Adrenal gland (tissue), 12 donors: Measurements from ENCODE around the gene TTLL11. TPM values are rescaled to one million over a fixed set of nuclear protein-coding genes. Genes with fewer than 3 reads are reported as not detected.

Experiments used
- DNase-seq, 7 donors: peaks; one replicate each; pipeline ENCODE4 v3.0.0-alpha.2; 2019 to 2020
- H3K27ac ChIP-seq, 5 donors: fragments of 200-600 bp; sonication (generic) in 4 of 5; 1 replicate in 3 of 5; 2 replicates in 2 of 5; pipeline versions ENCODE4 v1.5.1 to v1.8.0; 2016 to 2020; ENCODE audit warnings: mild to moderate bottlenecking in 1 of 5
- H3K27me3 ChIP-seq: fragments of 200-600 bp; 2 replicates; pipeline ENCODE4 v1.8.0; 2021
- H3K36me3 ChIP-seq, 2 donors: fragments of 200-600 bp; replicated peaks in 1 of 2; 1 replicate in 1 of 2; 2 replicates in 1 of 2; pipeline versions ENCODE4 v1.5.1 to v1.8.0; 2018 to 2022
- H3K4me1 ChIP-seq, 2 donors: fragments of 200-600 bp; replicated peaks in 1 of 2; 1 replicate in 1 of 2; 2 replicates in 1 of 2; pipeline versions ENCODE4 v1.5.1 to v1.8.0; 2018 to 2021
- H3K4me3 ChIP-seq, 4 donors: fragments of 200-600 bp; sonication (generic) in 3 of 4; one replicate each; pipeline ENCODE4 v1.5.1; 2016 to 2018
- H3K9me3 ChIP-seq, 3 donors: fragments of 200-600 bp; sonication (generic) in 1 of 3; replicated peaks in 1 of 3; 1 replicate in 2 of 3; 2 replicates in 1 of 3; pipeline versions ENCODE4 v1.5.1 to v1.8.0; 2016 to 2021
- POLR2A ChIP-seq, 2 donors: fragments of 450-650 bp; IDR thresholded peaks; one replicate each; pipeline ENCODE4 v1.6.1; 2017; ENCODE audit warnings: antibody characterized with exemption in 2 of 2, mild to moderate bottlenecking in 2 of 2, moderate library complexity in 1 of 2
- WGBS, 4 donors: extraction: QIAGEN DNeasy Blood & Tissue Kit in 2 of 4; methylation state at CpG; one replicate each; pipeline versions ENCODE4 v1.1.5 to v1.1.7; 2013 to 2017; 5-methylcytosine and 5-hydroxymethylcytosine counted together
- intact Hi-C, 2 donors: fragments of 100-400 bp; cut with DNase I; formaldehyde crosslinking; loops; one replicate each; pipeline versions ENCODE4 v1.14.1 to v1.15.0; 2022 to 2023
- polyA plus RNA-seq, 3 donors: library from polyadenylated mRNA; stranded (reverse); fragments of 200-250 nt in 2 of 3; fragments of 350-450 nt in 1 of 3; fragmentation: Illumina TruSeq in 1 of 3; extraction: RNeasy Lipid Tissue Mini Kit (QIAGEN cat#74804) in 1 of 3; gene quantifications; one replicate each; pipeline ENCODE4 v1.2.3, GENCODE V29; 2013 to 2014
- total RNA-seq, 9 donors: library from RNA; depleted of rRNA in 4 of 9; stranded (reverse); fragments of >200 nt in 4 of 9; fragments of 120-200 nt in 1 of 9; fragmentation: NEBNext Ultra II Directional in 1 of 9; extraction: Animal tissue kit (Norgen Biotek cat#: 25700) in 1 of 9; gene quantifications; one replicate each; pipeline versions ENCODE4 v1.1.0 to v1.2.4, GENCODE V29; 2013 to 2023
- TF ChIP-seq, protein P1 (sequence below), 6 experiments: fragments of 450-650 bp in 4 of 6; fragments of 200-600 bp in 2 of 6; sonication (generic) in 1 of 6; IDR thresholded peaks; 1 replicate in 5 of 6; 2 replicates in 1 of 6; pipeline versions ENCODE4 v1.5.1 to v1.8.0; 2016 to 2021; ENCODE audit warnings: antibody characterized with exemption in 6 of 6, mild to moderate bottlenecking in 2 of 6, moderate library complexity in 1 of 6
- donor health status: healthy with polysubstance abuse.
- donor health status: Bipolar disorder and iron deficiency.
- donor health status: DM: yes; HTN: yes; CAD: no.
- donor health status: DM: no; HTN: no; CAD: no.
- donor health status: DM: no; HTN: no; CAD: no.
- donor health status: DM: yes; HTN: yes; CAD: no.

Gene TTLL11
- total and polyA plus RNA-seq, 12 donors, result 4.8 to 30.9 (median 13.7) TPM

GRCh38 chr9:122115176-122116035, 22.3 kb upstream of the TTLL11 start:
- H3K4me1 ChIP-seq, result peaks cover 0 to 10% of the 10 kb centered on the region in 2 donors
- H3K9me3 ChIP-seq, result no peaks in the 10 kb centered on the region
- no peak overlapping the region for H3K27ac ChIP-seq
- 61 to 76% (median 72%) methylated on average over 8 to 12 of the region's 12 CpGs for WGBS, 4 donors
- intact Hi-C loops, result no loop called here
- TF ChIP-seq POLR2A (IDR thresholded peaks at IDR 0.05), result no peak
- TF ChIP-seq, protein P1, sequence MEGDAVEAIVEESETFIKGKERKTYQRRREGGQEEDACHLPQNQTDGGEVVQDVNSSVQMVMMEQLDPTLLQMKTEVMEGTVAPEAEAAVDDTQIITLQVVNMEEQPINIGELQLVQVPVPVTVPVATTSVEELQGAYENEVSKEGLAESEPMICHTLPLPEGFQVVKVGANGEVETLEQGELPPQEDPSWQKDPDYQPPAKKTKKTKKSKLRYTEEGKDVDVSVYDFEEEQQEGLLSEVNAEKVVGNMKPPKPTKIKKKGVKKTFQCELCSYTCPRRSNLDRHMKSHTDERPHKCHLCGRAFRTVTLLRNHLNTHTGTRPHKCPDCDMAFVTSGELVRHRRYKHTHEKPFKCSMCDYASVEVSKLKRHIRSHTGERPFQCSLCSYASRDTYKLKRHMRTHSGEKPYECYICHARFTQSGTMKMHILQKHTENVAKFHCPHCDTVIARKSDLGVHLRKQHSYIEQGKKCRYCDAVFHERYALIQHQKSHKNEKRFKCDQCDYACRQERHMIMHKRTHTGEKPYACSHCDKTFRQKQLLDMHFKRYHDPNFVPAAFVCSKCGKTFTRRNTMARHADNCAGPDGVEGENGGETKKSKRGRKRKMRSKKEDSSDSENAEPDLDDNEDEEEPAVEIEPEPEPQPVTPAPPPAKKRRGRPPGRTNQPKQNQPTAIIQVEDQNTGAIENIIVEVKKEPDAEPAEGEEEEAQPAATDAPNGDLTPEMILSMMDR (IDR thresholded peaks at IDR 0.05), result no peak
- H3K36me3 ChIP-seq, result no peaks in the 10 kb centered on the region
- no peaks in the 10 kb centered on the region for H3K27me3 ChIP-seq
- no peak for DNase-seq
- H3K4me3 ChIP-seq, result no peak overlapping the region

DNA sequence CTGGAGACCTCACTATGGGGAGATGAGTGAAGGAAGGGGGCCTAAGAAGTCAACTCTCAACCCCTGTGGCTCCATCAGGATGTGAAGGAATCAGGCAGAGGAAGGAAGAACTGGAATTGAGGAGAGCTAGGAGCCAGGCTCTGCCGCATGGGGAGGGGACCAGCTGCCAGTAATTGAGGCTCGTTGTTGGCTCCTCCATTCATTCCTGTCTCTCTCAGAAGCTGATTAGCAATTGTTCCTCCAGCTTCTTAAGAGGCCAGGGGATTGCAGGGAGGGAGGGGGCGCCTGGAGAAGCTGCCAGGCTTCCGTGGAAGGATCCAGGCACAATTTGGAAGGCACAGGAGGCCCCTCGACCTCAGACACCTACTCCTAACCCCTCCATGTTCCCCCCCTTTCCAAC, 20.5 kb upstream of the TTLL11 start:
- H3K4me3 ChIP-seq, result no peak overlapping the region
- H3K36me3 ChIP-seq, result no peaks in the 10 kb centered on the region
- H3K4me1 ChIP-seq, result peaks cover 0 to 10% of the 10 kb centered on the region in 2 donors
- intact Hi-C loops, result no loop called here
- DNase-seq, result no peak
- no peaks in the 10 kb centered on the region for H3K9me3 ChIP-seq
- H3K27ac ChIP-seq, result no peak overlapping the region
- WGBS, 4 donors, result 53 to 81% (median 71%) methylated on average over 5 of the region's 5 CpGs
- no peaks in the 10 kb centered on the region for H3K27me3 ChIP-seq
- TF ChIP-seq, protein P1 (IDR thresholded peaks at IDR 0.05), result no peak
- no peak for TF ChIP-seq POLR2A (IDR thresholded peaks at IDR 0.05)

DNA sequence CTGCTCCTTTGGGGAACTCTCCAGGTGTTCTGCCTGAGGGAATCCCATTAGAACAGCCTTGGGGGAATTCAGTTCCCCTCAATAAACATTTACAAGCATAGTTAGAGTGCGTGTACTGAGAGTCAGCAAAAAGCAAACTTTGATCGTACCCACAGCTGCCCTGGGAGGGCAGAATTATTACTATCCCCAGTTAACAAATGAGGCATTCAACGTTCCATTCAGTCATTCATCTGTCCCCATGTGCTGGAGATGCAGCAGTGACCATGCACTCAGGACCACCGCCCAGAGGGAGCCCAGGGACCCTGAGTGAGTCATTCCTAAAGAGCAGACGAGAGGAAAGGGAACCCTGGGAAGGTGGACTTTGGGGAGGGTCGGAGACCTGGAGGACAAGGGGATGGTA, 19.1 kb upstream of the TTLL11 start:
- Histone ChIP-seq H3K27me3 (no peaks in the 10 kb centered on the region), H3K27ac (no peak overlapping the region), H3K4me1 (peaks cover 0 to 13% of the 10 kb centered on the region in 2 donors), H3K36me3 (no peaks in the 10 kb centered on the region), H3K4me3 (no peak overlapping the region), H3K9me3 (no peaks in the 10 kb centered on the region)
- WGBS, 4 donors, result 87 to 96% (median 91%) methylated on average over 5 to 6 of the region's 6 CpGs
- TF ChIP-seq POLR2A (IDR thresholded peaks at IDR 0.05), result no peak
- TF ChIP-seq, protein P1 (IDR thresholded peaks at IDR 0.05), result no peak
- intact Hi-C loops, result no loop called here
- no peak for DNase-seq

DNA sequence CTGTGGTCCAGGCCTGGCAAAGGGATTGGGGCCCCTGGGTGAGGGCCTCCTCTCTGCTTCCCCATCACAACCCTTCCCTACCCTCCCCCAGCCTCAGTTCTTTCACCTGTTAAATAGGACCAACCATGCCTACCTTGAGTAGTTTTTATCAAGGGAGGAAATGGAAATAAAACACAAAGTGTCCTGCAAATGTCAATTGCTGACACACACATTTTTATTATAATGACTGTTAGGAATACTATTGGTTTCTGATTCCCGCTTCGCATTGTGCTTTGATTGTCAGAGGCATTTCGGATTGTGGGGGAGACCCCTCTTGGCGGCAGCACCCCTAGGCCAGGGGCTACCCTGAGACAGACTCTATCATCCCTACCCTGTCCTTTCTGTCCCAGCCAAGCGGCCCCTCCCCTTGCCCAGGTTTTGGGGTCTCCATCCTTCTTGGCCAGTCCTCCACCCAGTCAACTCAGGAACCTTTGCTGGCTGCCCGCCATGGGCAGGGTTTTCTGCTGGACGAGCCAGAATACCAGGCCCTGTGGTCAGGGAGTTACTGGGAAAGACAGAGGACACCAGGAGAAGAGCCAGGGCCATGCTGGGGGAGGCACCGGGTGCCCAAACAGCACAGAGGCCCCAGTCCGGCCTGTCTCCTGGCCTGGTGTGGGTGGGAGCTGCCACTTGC, 18.4 kb upstream of the TTLL11 start:
- no peak for DNase-seq
- no peak for TF ChIP-seq POLR2A (IDR thresholded peaks at IDR 0.05)
- TF ChIP-seq, protein P1 (IDR thresholded peaks at IDR 0.05), result no peak
- Histone ChIP-seq H3K27me3 (no peaks in the 10 kb centered on the region), H3K4me1 (peaks cover 0 to 13% of the 10 kb centered on the region in 2 donors), H3K27ac (no peak overlapping the region), H3K4me3 (no peak overlapping the region), H3K36me3 (no peaks in the 10 kb centered on the region), H3K9me3 (no peaks in the 10 kb centered on the region)
- 91 to 98% (median 94%) methylated on average over 5 to 9 of the region's 9 CpGs for WGBS, 4 donors
- intact Hi-C loops, result no loop called here
